GM23338 (cell line): ENCODE data around the gene DIRAS2.

Experiments
- CREB1 ChIP-seq: fragments of 250-450 bp; sonication (Bioruptor Pico); IDR thresholded peaks from 2 replicates; pipeline ENCODE4 v1.5.0; 2020; ENCODE audit warnings: low read depth, mild to moderate bottlenecking, moderate library complexity
- EZH2 ChIP-seq: fragments of 200-600 bp; sonication (generic); IDR thresholded peaks from one replicate; pipeline ENCODE4 v1.8.0; 2017; ENCODE audit warnings: antibody characterized with exemption, mild to moderate bottlenecking, low read depth; ENCODE audit not compliant: unreplicated experiment
- EZH2phosphoT487 ChIP-seq: fragments of 200-600 bp; sonication (generic); IDR thresholded peaks from one replicate; pipeline ENCODE4 v1.8.1; 2018; ENCODE audit warnings: antibody characterized with exemption; ENCODE audit not compliant: unreplicated experiment
- JUNB ChIP-seq: IDR thresholded peaks from one replicate; pipeline ENCODE4 v1.6.1; 2016; ENCODE audit warnings: antibody characterized with exemption; ENCODE audit not compliant: unreplicated experiment
- NANOG ChIP-seq: IDR thresholded peaks from 2 replicates; pipeline ENCODE4 v1.6.1; 2016; ENCODE audit warnings: antibody characterized with exemption, borderline replicate concordance
- POLR2AphosphoS5 ChIP-seq: IDR thresholded peaks from 2 replicates; pipeline ENCODE4 v1.6.1; 2016; ENCODE audit warnings: antibody characterized with exemption, low read depth
- REST ChIP-seq: IDR thresholded peaks from one replicate; pipeline ENCODE4 v1.6.1; 2018; ENCODE audit warnings: antibody characterized with exemption; ENCODE audit not compliant: unreplicated experiment
- STAT1 ChIP-seq: IDR thresholded peaks from one replicate; pipeline ENCODE4 v1.6.1; 2016; ENCODE audit warnings: antibody characterized with exemption; ENCODE audit not compliant: unreplicated experiment
- ZNF114 ChIP-seq: fragments of 250-450 bp; sonication (Bioruptor Pico); IDR thresholded peaks from 2 replicates; pipeline ENCODE4 v1.5.0; 2020; ENCODE audit warnings: mild to moderate bottlenecking, moderate library complexity
- ZNF331 ChIP-seq: fragments of 250-450 bp; sonication (Bioruptor Pico); IDR thresholded peaks from 2 replicates; pipeline ENCODE4 v1.5.0; 2020; ENCODE audit warnings: low read depth, mild to moderate bottlenecking, moderate library complexity
- TF ChIP-seq, protein P1 (sequence below), 2 experiments: fragments of 200-600 bp in 1 of 2; sonication (generic) in 1 of 2; conservative IDR thresholded peaks; 2 replicates each; pipeline versions ENCODE4 v1.5.1 to v1.6.1; 2016 to 2017; ENCODE audit warnings: antibody characterized with exemption in 2 of 2, low read depth in 2 of 2, mild to moderate bottlenecking in 2 of 2, moderate library complexity in 1 of 2

GRCh38 chr9:90569511-90569910 lies 73.1 kb downstream of the DIRAS2 start:
- TF ChIP-seq, protein P1, sequence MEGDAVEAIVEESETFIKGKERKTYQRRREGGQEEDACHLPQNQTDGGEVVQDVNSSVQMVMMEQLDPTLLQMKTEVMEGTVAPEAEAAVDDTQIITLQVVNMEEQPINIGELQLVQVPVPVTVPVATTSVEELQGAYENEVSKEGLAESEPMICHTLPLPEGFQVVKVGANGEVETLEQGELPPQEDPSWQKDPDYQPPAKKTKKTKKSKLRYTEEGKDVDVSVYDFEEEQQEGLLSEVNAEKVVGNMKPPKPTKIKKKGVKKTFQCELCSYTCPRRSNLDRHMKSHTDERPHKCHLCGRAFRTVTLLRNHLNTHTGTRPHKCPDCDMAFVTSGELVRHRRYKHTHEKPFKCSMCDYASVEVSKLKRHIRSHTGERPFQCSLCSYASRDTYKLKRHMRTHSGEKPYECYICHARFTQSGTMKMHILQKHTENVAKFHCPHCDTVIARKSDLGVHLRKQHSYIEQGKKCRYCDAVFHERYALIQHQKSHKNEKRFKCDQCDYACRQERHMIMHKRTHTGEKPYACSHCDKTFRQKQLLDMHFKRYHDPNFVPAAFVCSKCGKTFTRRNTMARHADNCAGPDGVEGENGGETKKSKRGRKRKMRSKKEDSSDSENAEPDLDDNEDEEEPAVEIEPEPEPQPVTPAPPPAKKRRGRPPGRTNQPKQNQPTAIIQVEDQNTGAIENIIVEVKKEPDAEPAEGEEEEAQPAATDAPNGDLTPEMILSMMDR (conservative IDR thresholded peaks at IDR 0.05; ENCODE audit: low read depth in 2 of 2) = no peak
- TF ChIP-seq EZH2 (no peak), CREB1 (no peak), EZH2phosphoT487 (no peak), REST (no peak), POLR2AphosphoS5 (no peak), ZNF114 (CRISPR knock-in tag) (no peak), JUNB (no peak), NANOG (no peak), STAT1 (no peak), ZNF331 (CRISPR knock-in tag) (no peak)
